ENCODE results near the gene STAC. TPM values are rescaled to one million over a fixed set of nuclear protein-coding genes. Genes with fewer than 3 reads are reported as not detected.

The STAC gene
- total RNA-seq, 1 donor from 2014 or later: not detected

GRCh38 chr3:36524560-36524959 is 144.3 kb downstream of the STAC start:
- Mint-ChIP-seq H3K9me3 (ENCODE audit: unreplicated experiment) (no peaks in the 10 kb centered on the region), H3K27me3 (ENCODE audit: unreplicated experiment) (peaks cover 3% of the 10 kb centered on the region), H3K4me1 (ENCODE audit: unreplicated experiment) (no peaks in the 10 kb centered on the region), H3K4me3 (ENCODE audit: unreplicated experiment) (no peak overlapping the region), H3K27ac (ENCODE audit: unreplicated experiment) (no peak overlapping the region), H3K36me3 (ENCODE audit: unreplicated experiment) (no peaks in the 10 kb centered on the region)
- TF ChIP-seq CTCF (IDR thresholded peaks at IDR 0.05): no peak
- no peak for DNase-seq (ENCODE audit: extremely low spot score, unreplicated experiment)

GRCh38 chr3:36525115-36525801 is 145.0 kb downstream of the STAC start:
- H3K4me1 Mint-ChIP-seq (ENCODE audit: unreplicated experiment): no peaks in the 10 kb centered on the region
- no peak overlapping the region for H3K27ac Mint-ChIP-seq (ENCODE audit: unreplicated experiment)
- DNase-seq (ENCODE audit: extremely low spot score, unreplicated experiment): no peak
- H3K4me3 Mint-ChIP-seq (ENCODE audit: unreplicated experiment): no peak overlapping the region
- H3K27me3 Mint-ChIP-seq (ENCODE audit: unreplicated experiment): peaks cover 3% of the 10 kb centered on the region
- no peaks in the 10 kb centered on the region for H3K36me3 Mint-ChIP-seq (ENCODE audit: unreplicated experiment)
- H3K9me3 Mint-ChIP-seq (ENCODE audit: unreplicated experiment): no peaks in the 10 kb centered on the region
- TF ChIP-seq CTCF (IDR thresholded peaks at IDR 0.05): no peak

- Mint-ChIP-seq H3K4me3 (ENCODE audit: unreplicated experiment) (no peak overlapping the region), H3K36me3 (ENCODE audit: unreplicated experiment) (no peaks in the 10 kb centered on the region), H3K27ac (ENCODE audit: unreplicated experiment) (no peak overlapping the region), H3K4me1 (ENCODE audit: unreplicated experiment) (no peaks in the 10 kb centered on the region), H3K9me3 (ENCODE audit: unreplicated experiment) (no peaks in the 10 kb centered on the region), H3K27me3 (ENCODE audit: unreplicated experiment) (peaks cover 11% of the 10 kb centered on the region)
- no peak for DNase-seq (ENCODE audit: extremely low spot score, unreplicated experiment)
- no peak for TF ChIP-seq CTCF (IDR thresholded peaks at IDR 0.05)
Measured at GRCh38 chr3:36538136-36538749, 157.9 kb downstream of the STAC start.

- TF ChIP-seq CTCF (IDR thresholded peaks at IDR 0.05): peak; percentile 51
- no peak overlapping the region for H3K27ac Mint-ChIP-seq (ENCODE audit: unreplicated experiment)
- H3K9me3 Mint-ChIP-seq (ENCODE audit: unreplicated experiment): no peaks in the 10 kb centered on the region
- no peak overlapping the region for H3K4me3 Mint-ChIP-seq (ENCODE audit: unreplicated experiment)
- no peaks in the 10 kb centered on the region for H3K36me3 Mint-ChIP-seq (ENCODE audit: unreplicated experiment)
- H3K27me3 Mint-ChIP-seq (ENCODE audit: unreplicated experiment): peaks cover 11% of the 10 kb centered on the region
- DNase-seq (ENCODE audit: extremely low spot score, unreplicated experiment): no peak
- H3K4me1 Mint-ChIP-seq (ENCODE audit: unreplicated experiment): no peaks in the 10 kb centered on the region
Measured at GRCh38 chr3:36540888-36541518, 160.7 kb downstream of the STAC start.

GRCh38 chr3:36542186-36542585 is 161.9 kb downstream of the STAC start:
- Mint-ChIP-seq H3K36me3 (ENCODE audit: unreplicated experiment) (no peaks in the 10 kb centered on the region), H3K4me3 (ENCODE audit: unreplicated experiment) (no peak overlapping the region), H3K27ac (ENCODE audit: unreplicated experiment) (no peak overlapping the region), H3K4me1 (ENCODE audit: unreplicated experiment) (no peaks in the 10 kb centered on the region), H3K9me3 (ENCODE audit: unreplicated experiment) (no peaks in the 10 kb centered on the region), H3K27me3 (ENCODE audit: unreplicated experiment) (peaks cover 11% of the 10 kb centered on the region)
- DNase-seq (ENCODE audit: extremely low spot score, unreplicated experiment): no peak
- no peak for TF ChIP-seq CTCF (IDR thresholded peaks at IDR 0.05)

Data from osteocyte (in vitro differentiated cells).